ENCODE measurements around the gene APOC1.

The APOC1 gene

GRCh38 chr19:44959691-44960090 is 45.3 kb downstream of the APOC1 start:
- no peak for DNase-seq

- DNase-seq = no peak
These were observed 46.7 kb downstream of the APOC1 start for GRCh38 chr19:44960906-44961728.

- DNase-seq = no peak
These were observed 47.4 kb downstream of the APOC1 start for GRCh38 chr19:44961821-44962220.

- no peak for DNase-seq
These were observed 53.7 kb downstream of the APOC1 start for GRCh38 chr19:44968118-44968517.

- no peak for DNase-seq
These were observed 54.3 kb downstream of the APOC1 start for GRCh38 chr19:44968670-44969069.
